HepG2 (cell line): ENCODE measurements around the gene PTCD1. TPM values are rescaled to one million over a fixed set of nuclear protein-coding genes. Genes with fewer than 3 reads are reported as not detected.

Source experiments
- FIP1L1 ChIP-seq: fragments of 200-400 bp; formaldehyde crosslinking; IDR thresholded peaks from 2 replicates; pipeline ENCODE4 v1.6.1; 2018; ENCODE audit warnings: low read depth, mild to moderate bottlenecking, low read length, moderate library complexity, borderline replicate concordance; ENCODE audit not compliant: insufficient read depth
- GTF3A ChIP-seq: sonication (generic); formaldehyde crosslinking; conservative IDR thresholded peaks from 2 replicates; pipeline ENCODE4 v1.4.0; 2020; ENCODE audit warnings: mild to moderate bottlenecking, missing genetic modification reagents
- GZF1 ChIP-seq: sonication (generic); formaldehyde crosslinking; IDR thresholded peaks from 2 replicates; pipeline ENCODE4 v1.5.1; 2020; ENCODE audit warnings: mild to moderate bottlenecking, missing genetic modification reagents
- MXI1 ChIP-seq: IDR thresholded peaks from 3 replicates; pipeline ENCODE4 v1.6.1; 2012; ENCODE audit warnings: low read depth, low read length, inconsistent platforms, borderline replicate concordance
- NR2F1 ChIP-seq, 2 experiments: fragments of 450-650 bp in 1 of 2; formaldehyde crosslinking in 1 of 2; IDR thresholded peaks; 2 replicates each; pipeline versions ENCODE4 v1.5.0 to v1.6.1; 2016 to 2020; ENCODE audit warnings: mild to moderate bottlenecking in 1 of 2, missing compliant biosample characterization in 1 of 2, missing genetic modification reagents in 1 of 2, moderate library complexity in 1 of 2
- RARA ChIP-seq: IDR thresholded peaks from 2 replicates; pipeline ENCODE4 v1.6.1; 2016; ENCODE audit warnings: missing genetic modification reagents, missing compliant biosample characterization
- SRF ChIP-seq: IDR thresholded peaks from 2 replicates; pipeline ENCODE4 v1.6.1; 2011; ENCODE audit warnings: mild to moderate bottlenecking, low read depth, low read length, moderate library complexity
- ZEB1 ChIP-seq: IDR thresholded peaks from 2 replicates; pipeline ENCODE4 v1.6.1; 2012; ENCODE audit warnings: mild to moderate bottlenecking, low read depth, inconsistent platforms; ENCODE audit not compliant: insufficient replicate concordance
- ZFP36 ChIP-seq: fragments of 150-350 bp; IDR thresholded peaks from 2 replicates; pipeline ENCODE4 v1.6.1; 2018; ENCODE audit warnings: borderline replicate concordance, low read length, low read depth; ENCODE audit not compliant: partially characterized antibody
- ZNF235 ChIP-seq: sonication (generic); formaldehyde crosslinking; IDR thresholded peaks from 2 replicates; pipeline ENCODE4 v1.8.1; 2023; ENCODE audit warnings: mild to moderate bottlenecking, missing genetic modification reagents, borderline replicate concordance
- ZNF451 ChIP-seq: sonication (generic); formaldehyde crosslinking; IDR thresholded peaks from 2 replicates; pipeline ENCODE4 v1.5.0; 2020; ENCODE audit warnings: mild to moderate bottlenecking, missing genetic modification reagents
- ZNF747 ChIP-seq: sonication (generic); formaldehyde crosslinking; IDR thresholded peaks from 2 replicates; pipeline ENCODE4 v1.8.1; 2023; ENCODE audit warnings: missing genetic modification reagents, mild to moderate bottlenecking, borderline replicate concordance
- ZNF75D ChIP-seq: sonication (generic); formaldehyde crosslinking; IDR thresholded peaks from 2 replicates; pipeline ENCODE4 v1.8.1; 2023; ENCODE audit warnings: missing genetic modification reagents, mild to moderate bottlenecking, borderline replicate concordance
- ZNF788 ChIP-seq: sonication (generic); formaldehyde crosslinking; IDR thresholded peaks from 2 replicates; pipeline ENCODE4 v1.5.0; 2020; ENCODE audit warnings: mild to moderate bottlenecking, missing genetic modification reagents, borderline replicate concordance
- polyA plus RNA-seq, 8 experiments: library from polyadenylated mRNA; depleted of rRNA in 3 of 8; stranded (reverse) in 7 of 8; unstranded in 1 of 8; fragments of >200 nt; fragmentation: Illumina TruSeq in 4 of 8; extraction: Trizol in 4 of 8; gene quantifications; 2 replicates each; pipeline versions ENCODE4 v1.2.1 to v1.2.3, GENCODE V29; 2011 to 2016; ENCODE audit warnings: low read depth in 4 of 8, missing spikeins in 1 of 8, mixed read lengths in 1 of 8; ENCODE audit not compliant: insufficient read depth in 1 of 8
- total RNA-seq, 5 experiments: library from RNA; depleted of rRNA; stranded (reverse); fragments of >200 nt; fragmentation: Illumina TruSeq; extraction: Trizol; gene quantifications; 2 replicates each; pipeline ENCODE4 v1.2.3, GENCODE V29; 2016; ENCODE audit warnings: low read depth in 1 of 5
- TF ChIP-seq, protein P1 (sequence below): IDR thresholded peaks from 2 replicates; pipeline ENCODE4 v1.6.1; 2016
- TF ChIP-seq, protein P2 (sequence below): sonication (generic); formaldehyde crosslinking; IDR thresholded peaks from 2 replicates; pipeline ENCODE4 v1.4.0; 2020; ENCODE audit warnings: missing genetic modification reagents, mild to moderate bottlenecking, borderline replicate concordance
- TF ChIP-seq, protein P3 (sequence below): sonication (generic); formaldehyde crosslinking; IDR thresholded peaks from 2 replicates; pipeline ENCODE4 v1.4.0; 2020; ENCODE audit warnings: missing genetic modification reagents; ENCODE audit errors: not compliant biosample characterization
- TF ChIP-seq, protein P4 (sequence below): sonication (generic); formaldehyde crosslinking; IDR thresholded peaks from 2 replicates; pipeline ENCODE4 v1.4.0; 2020; ENCODE audit warnings: low read depth, missing genetic modification reagents
- TF ChIP-seq, protein P5 (sequence below): fragments of 450-650 bp; IDR thresholded peaks from 2 replicates; pipeline ENCODE4 v1.6.1; 2016

Gene PTCD1
- total and polyA plus RNA-seq, 2 of the 13 experiments (the other 11 are each of a cell fraction or from before 2014, with no cell fraction given): 3.0 to 8.4 TPM

DNA sequence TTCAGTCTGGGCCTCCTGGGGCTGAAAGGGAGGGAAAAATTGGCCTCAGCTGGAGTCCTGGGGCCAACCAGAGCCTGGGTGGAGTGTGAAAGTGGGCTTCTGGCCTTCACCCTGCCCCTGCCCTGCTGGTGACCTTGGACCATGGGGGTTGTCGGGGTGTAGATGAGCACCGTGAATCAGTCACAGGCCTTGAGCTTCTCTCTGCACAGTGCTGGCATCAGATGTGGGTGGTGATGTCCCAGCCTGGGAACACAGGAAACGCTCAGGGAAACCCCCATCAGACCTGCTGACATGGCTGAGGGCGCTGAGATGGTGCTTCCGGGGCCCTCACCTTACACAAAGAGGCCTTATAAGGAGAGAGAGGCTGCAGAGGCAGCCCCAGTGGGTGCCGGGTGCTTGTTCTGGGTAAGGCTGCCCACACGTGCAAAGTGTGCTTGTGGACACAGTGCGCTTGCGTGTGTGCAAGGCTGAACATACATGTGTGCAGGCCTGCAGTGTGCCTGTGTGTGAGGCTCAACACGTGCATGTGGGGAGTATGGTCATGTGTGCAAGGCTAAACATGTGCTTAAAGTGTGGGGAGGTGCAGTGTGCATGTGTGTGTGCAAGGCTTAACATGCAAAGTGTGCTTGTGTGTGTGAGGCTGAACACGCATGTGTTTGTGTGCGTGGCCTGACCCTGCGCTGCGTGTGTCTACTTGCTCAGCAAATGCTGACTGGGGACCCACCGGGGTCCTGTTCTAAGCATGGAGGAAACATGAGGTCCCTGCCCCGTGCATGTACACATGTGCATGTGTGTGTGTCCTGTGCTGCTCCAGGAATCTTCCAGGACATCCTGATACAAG lies 57.6 kb downstream of the PTCD1 start (continued):
- TF ChIP-seq ZNF788 (CRISPR knock-in tag) (no peak), ZNF747 (CRISPR knock-in tag) (no peak), ZNF451 (CRISPR knock-in tag) (no peak), GZF1 (no peak), GTF3A (CRISPR knock-in tag) (no peak), FIP1L1 (no peak), ZNF75D (no peak), ZEB1 (no peak), RARA (peak; percentile 87), MXI1 (0 out of 3 replicates have a peak, but pooled peaks have one; percentile 26), NR2F1 (CRISPR knock-in tag; IDR thresholded peaks at IDR 0.05) (peak; percentile 35 to 58; a peak in 3 of 4 replicates), ZFP36 (no peak), ZNF235 (no peak), SRF (peak; percentile 87)
- TF ChIP-seq, protein P1, sequence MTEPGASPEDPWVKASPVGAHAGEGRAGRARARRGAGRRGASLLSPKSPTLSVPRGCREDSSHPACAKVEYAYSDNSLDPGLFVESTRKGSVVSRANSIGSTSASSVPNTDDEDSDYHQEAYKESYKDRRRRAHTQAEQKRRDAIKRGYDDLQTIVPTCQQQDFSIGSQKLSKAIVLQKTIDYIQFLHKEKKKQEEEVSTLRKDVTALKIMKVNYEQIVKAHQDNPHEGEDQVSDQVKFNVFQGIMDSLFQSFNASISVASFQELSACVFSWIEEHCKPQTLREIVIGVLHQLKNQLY (CRISPR knock-in tag): no peak
- TF ChIP-seq, protein P2, sequence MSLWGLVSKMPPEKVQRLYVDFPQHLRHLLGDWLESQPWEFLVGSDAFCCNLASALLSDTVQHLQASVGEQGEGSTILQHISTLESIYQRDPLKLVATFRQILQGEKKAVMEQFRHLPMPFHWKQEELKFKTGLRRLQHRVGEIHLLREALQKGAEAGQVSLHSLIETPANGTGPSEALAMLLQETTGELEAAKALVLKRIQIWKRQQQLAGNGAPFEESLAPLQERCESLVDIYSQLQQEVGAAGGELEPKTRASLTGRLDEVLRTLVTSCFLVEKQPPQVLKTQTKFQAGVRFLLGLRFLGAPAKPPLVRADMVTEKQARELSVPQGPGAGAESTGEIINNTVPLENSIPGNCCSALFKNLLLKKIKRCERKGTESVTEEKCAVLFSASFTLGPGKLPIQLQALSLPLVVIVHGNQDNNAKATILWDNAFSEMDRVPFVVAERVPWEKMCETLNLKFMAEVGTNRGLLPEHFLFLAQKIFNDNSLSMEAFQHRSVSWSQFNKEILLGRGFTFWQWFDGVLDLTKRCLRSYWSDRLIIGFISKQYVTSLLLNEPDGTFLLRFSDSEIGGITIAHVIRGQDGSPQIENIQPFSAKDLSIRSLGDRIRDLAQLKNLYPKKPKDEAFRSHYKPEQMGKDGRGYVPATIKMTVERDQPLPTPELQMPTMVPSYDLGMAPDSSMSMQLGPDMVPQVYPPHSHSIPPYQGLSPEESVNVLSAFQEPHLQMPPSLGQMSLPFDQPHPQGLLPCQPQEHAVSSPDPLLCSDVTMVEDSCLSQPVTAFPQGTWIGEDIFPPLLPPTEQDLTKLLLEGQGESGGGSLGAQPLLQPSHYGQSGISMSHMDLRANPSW (CRISPR knock-in tag): no peak; the same call in 1 of the 2 replicates
- TF ChIP-seq, protein P3, sequence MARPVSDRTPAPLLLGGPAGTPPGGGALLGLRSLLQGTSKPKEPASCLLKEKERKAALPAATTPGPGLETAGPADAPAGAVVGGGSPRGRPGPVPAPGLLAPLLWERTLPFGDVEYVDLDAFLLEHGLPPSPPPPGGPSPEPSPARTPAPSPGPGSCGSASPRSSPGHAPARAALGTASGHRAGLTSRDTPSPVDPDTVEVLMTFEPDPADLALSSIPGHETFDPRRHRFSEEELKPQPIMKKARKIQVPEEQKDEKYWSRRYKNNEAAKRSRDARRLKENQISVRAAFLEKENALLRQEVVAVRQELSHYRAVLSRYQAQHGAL (CRISPR knock-in tag): no peak
- TF ChIP-seq, protein P4, sequence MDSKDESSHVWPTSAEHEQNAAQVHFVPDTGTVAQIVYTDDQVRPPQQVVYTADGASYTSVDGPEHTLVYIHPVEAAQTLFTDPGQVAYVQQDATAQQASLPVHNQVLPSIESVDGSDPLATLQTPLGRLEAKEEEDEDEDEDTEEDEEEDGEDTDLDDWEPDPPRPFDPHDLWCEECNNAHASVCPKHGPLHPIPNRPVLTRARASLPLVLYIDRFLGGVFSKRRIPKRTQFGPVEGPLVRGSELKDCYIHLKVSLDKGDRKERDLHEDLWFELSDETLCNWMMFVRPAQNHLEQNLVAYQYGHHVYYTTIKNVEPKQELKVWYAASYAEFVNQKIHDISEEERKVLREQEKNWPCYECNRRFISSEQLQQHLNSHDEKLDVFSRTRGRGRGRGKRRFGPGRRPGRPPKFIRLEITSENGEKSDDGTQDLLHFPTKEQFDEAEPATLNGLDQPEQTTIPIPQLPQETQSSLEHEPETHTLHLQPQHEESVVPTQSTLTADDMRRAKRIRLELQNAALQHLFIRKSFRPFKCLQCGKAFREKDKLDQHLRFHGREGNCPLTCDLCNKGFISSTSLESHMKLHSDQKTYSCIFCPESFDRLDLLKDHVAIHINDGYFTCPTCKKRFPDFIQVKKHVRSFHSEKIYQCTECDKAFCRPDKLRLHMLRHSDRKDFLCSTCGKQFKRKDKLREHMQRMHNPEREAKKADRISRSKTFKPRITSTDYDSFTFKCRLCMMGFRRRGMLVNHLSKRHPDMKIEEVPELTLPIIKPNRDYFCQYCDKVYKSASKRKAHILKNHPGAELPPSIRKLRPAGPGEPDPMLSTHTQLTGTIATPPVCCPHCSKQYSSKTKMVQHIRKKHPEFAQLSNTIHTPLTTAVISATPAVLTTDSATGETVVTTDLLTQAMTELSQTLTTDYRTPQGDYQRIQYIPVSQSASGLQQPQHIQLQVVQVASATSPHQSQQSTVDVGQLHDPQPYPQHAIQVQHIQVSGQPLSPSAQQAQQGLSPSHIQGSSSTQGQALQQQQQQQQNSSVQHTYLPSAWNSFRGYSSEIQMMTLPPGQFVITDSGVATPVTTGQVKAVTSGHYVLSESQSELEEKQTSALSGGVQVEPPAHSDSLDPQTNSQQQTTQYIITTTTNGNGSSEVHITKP (CRISPR knock-in tag): no peak
- TF ChIP-seq, protein P5, sequence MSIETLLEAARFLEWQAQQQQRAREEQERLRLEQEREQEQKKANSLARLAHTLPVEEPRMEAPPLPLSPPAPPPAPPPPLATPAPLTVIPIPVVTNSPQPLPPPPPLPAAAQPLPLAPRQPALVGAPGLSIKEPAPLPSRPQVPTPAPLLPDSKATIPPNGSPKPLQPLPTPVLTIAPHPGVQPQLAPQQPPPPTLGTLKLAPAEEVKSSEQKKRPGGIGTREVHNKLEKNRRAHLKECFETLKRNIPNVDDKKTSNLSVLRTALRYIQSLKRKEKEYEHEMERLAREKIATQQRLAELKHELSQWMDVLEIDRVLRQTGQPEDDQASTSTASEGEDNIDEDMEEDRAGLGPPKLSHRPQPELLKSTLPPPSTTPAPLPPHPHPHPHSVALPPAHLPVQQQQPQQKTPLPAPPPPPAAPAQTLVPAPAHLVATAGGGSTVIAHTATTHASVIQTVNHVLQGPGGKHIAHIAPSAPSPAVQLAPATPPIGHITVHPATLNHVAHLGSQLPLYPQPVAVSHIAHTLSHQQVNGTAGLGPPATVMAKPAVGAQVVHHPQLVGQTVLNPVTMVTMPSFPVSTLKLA: peak; percentile 98
